H9 (cell line): ENCODE measurements around the gene EIF2D. TPM values are rescaled to one million over a fixed set of nuclear protein-coding genes. Genes with fewer than 3 reads are reported as not detected.

Source experiments
- DNase-seq: peaks from one replicate; pipeline ENCODE4 v3.0.0-alpha.2; 2017
- H2AFZ ChIP-seq: one replicate; pipeline ENCODE4 v1.6.1; 2013; ENCODE audit warnings: mild to moderate bottlenecking, low read length, control low read depth, moderate library complexity
- H2AK5ac ChIP-seq: 2 replicates; pipeline ENCODE4 v1.6.1; 2013; ENCODE audit warnings: low read length, control low read depth, mixed read lengths; ENCODE audit not compliant: insufficient read length
- H2BK120ac ChIP-seq: one replicate; pipeline ENCODE4 v1.6.1; 2013; ENCODE audit warnings: low read depth, mild to moderate bottlenecking, low read length, control low read depth, inconsistent platforms; ENCODE audit not compliant: poor library complexity, severe bottlenecking
- H2BK12ac ChIP-seq: 2 replicates; pipeline ENCODE4 v1.6.1; 2013; ENCODE audit warnings: low read length, control low read depth, mixed read lengths, low read depth; ENCODE audit not compliant: insufficient read length
- H2BK15ac ChIP-seq: 2 replicates; pipeline ENCODE4 v1.6.1; 2013; ENCODE audit warnings: low read depth, low read length, control low read depth
- H2BK20ac ChIP-seq: one replicate; pipeline ENCODE4 v1.6.1; 2013; ENCODE audit warnings: low read depth, mild to moderate bottlenecking, low read length, control low read depth, inconsistent platforms; ENCODE audit not compliant: poor library complexity, severe bottlenecking
- H2BK5ac ChIP-seq: 2 replicates; pipeline ENCODE4 v1.6.1; 2013; ENCODE audit warnings: low read length, control low read depth, mixed read lengths; ENCODE audit not compliant: insufficient read length
- H3K14ac ChIP-seq: 2 replicates; pipeline ENCODE4 v1.6.1; 2013; ENCODE audit warnings: low read length, control low read depth; ENCODE audit not compliant: insufficient read depth
- H3K18ac ChIP-seq: 2 replicates; pipeline ENCODE4 v1.6.1; 2013; ENCODE audit warnings: low read depth, mild to moderate bottlenecking, mixed read lengths, low read length, control low read depth; ENCODE audit not compliant: insufficient read length
- H3K23ac ChIP-seq: 2 replicates; pipeline ENCODE4 v1.6.1; 2013; ENCODE audit warnings: low read length, control low read depth, mixed read lengths, low read depth; ENCODE audit not compliant: insufficient read length
- H3K23me2 ChIP-seq: 2 replicates; pipeline ENCODE4 v1.6.1; 2013; ENCODE audit warnings: low read depth, mild to moderate bottlenecking, mixed read lengths, low read length, control low read depth; ENCODE audit not compliant: insufficient read length, poor library complexity, severe bottlenecking
- H3K27ac ChIP-seq: 2 replicates; pipeline ENCODE4 v1.5.1; 2013; ENCODE audit warnings: low read length, control low read depth, mixed read lengths, low read depth; ENCODE audit not compliant: insufficient read length
- H3K27me3 ChIP-seq: 2 replicates; pipeline ENCODE4 v1.6.1; 2013; ENCODE audit warnings: low read length, control low read depth, inconsistent platforms; ENCODE audit not compliant: insufficient read depth
- H3K4ac ChIP-seq: 2 replicates; pipeline ENCODE4 v1.6.1; 2013; ENCODE audit warnings: low read depth, mild to moderate bottlenecking, control low read depth, inconsistent platforms, low read length, moderate library complexity
- H3K4me1 ChIP-seq: 2 replicates; pipeline ENCODE4 v1.6.1; 2013; ENCODE audit warnings: low read length, control low read depth, inconsistent platforms; ENCODE audit not compliant: insufficient read depth
- H3K4me2 ChIP-seq: 2 replicates; pipeline ENCODE4 v1.6.1; 2013; ENCODE audit warnings: low read length, control low read depth, mixed read lengths; ENCODE audit not compliant: insufficient read length, insufficient read depth
- H3K56ac ChIP-seq: 2 replicates; pipeline ENCODE4 v1.6.1; 2013; ENCODE audit warnings: low read depth, mild to moderate bottlenecking, mixed read lengths, low read length, control low read depth; ENCODE audit not compliant: insufficient read length
- H3K79me1 ChIP-seq: 2 replicates; pipeline ENCODE4 v1.6.1; 2013; ENCODE audit warnings: low read depth, mild to moderate bottlenecking, moderate library complexity, low read length, control low read depth, inconsistent platforms; ENCODE audit not compliant: insufficient read depth, poor library complexity, severe bottlenecking
- H3K79me2 ChIP-seq: 2 replicates; pipeline ENCODE4 v1.6.1; 2013; ENCODE audit warnings: low read length, control low read depth, inconsistent platforms; ENCODE audit not compliant: insufficient read depth
- H3K9ac ChIP-seq: 2 replicates; pipeline ENCODE4 v1.6.1; 2013; ENCODE audit warnings: low read length, control low read depth, mixed read lengths; ENCODE audit not compliant: insufficient read length; ENCODE audit errors: extremely low read depth
- H3K9me3 ChIP-seq: one replicate; pipeline ENCODE4 v1.6.1; 2013; ENCODE audit warnings: low read depth, low read length, inconsistent platforms; ENCODE audit not compliant: control insufficient read depth
- H3T11ph ChIP-seq: one replicate; pipeline ENCODE4 v1.6.1; 2013; ENCODE audit warnings: mild to moderate bottlenecking, low read length, control low read depth, inconsistent platforms
- H4K20me1 ChIP-seq: one replicate; pipeline ENCODE4 v1.6.1; 2013; ENCODE audit not compliant: control insufficient read depth, insufficient read length, insufficient read depth
- H4K5ac ChIP-seq: 2 replicates; pipeline ENCODE4 v1.6.1; 2013; ENCODE audit warnings: low read depth, mild to moderate bottlenecking, mixed read lengths, low read length, control low read depth; ENCODE audit not compliant: insufficient read length
- H4K8ac ChIP-seq: replicated peaks from 2 replicates; pipeline ENCODE4 v1.6.1; 2013; ENCODE audit warnings: low read length, control low read depth, mixed read lengths, low read depth; ENCODE audit not compliant: insufficient read length
- H4K91ac ChIP-seq: 2 replicates; pipeline ENCODE4 v1.6.1; 2013; ENCODE audit warnings: low read depth, mild to moderate bottlenecking, moderate library complexity, mixed read lengths, low read length, control low read depth; ENCODE audit not compliant: insufficient read length
- H3K27ac Mint-ChIP-seq, 3 experiments: 2 replicates in 2 of 3; 3 replicates in 1 of 3; pipeline ENCODE4 v1.8.0; 2020 to 2021; ENCODE audit warnings: mixed read lengths in 3 of 3, mild to moderate bottlenecking in 1 of 3, moderate library complexity in 1 of 3
- H3K27me3 Mint-ChIP-seq: 2 replicates; pipeline ENCODE4 v1.8.0; 2021; ENCODE audit warnings: low read depth, mild to moderate bottlenecking, moderate library complexity, mixed read lengths
- H3K36me3 Mint-ChIP-seq, 3 experiments: 2 replicates in 2 of 3; 3 replicates in 1 of 3; pipeline ENCODE4 v1.8.0; 2020 to 2021; ENCODE audit warnings: low read depth in 3 of 3, mixed read lengths in 3 of 3; ENCODE audit not compliant: insufficient read depth in 1 of 3
- H3K4me1 Mint-ChIP-seq, 2 experiments: 2 replicates each; pipeline ENCODE4 v1.8.0; 2020; ENCODE audit warnings: mixed read lengths in 2 of 2
- H3K4me3 Mint-ChIP-seq, 2 experiments: 2 replicates in 1 of 2; 3 replicates in 1 of 2; pipeline ENCODE4 v1.8.0; 2020 to 2021; ENCODE audit warnings: mild to moderate bottlenecking in 2 of 2, mixed read lengths in 2 of 2, moderate library complexity in 1 of 2
- H3K9me3 Mint-ChIP-seq, 2 experiments: 2 replicates in 1 of 2; 3 replicates in 1 of 2; pipeline ENCODE4 v1.8.0; 2020; ENCODE audit warnings: mild to moderate bottlenecking in 2 of 2, mixed read lengths in 2 of 2, moderate library complexity in 1 of 2
- WGBS: extraction: QIAGEN DNeasy Blood & Tissue Kit; methylation state at CpG from one replicate; pipeline ENCODE4 v1.1.7; 2013; ENCODE audit warnings: missing lambda C conversion rate, low lambda C conversion rate, mixed read lengths; ENCODE audit not compliant: insufficient read length; ENCODE audit errors: extremely low coverage; 5-methylcytosine and 5-hydroxymethylcytosine counted together
- long read RNA-seq: library from polyadenylated mRNA; unstranded; transcript quantifications from one replicate; pipeline ENCODE4 v2.0.0, GENCODE V29; 2020
- total RNA-seq: library from RNA; stranded (reverse); gene quantifications from 2 replicates; pipeline ENCODE4 v1.2.1, GENCODE V29; 2021
- TF ChIP-seq, protein P1 (sequence below): fragments of 200-600 bp; sonication (generic); conservative IDR thresholded peaks from 3 replicates; pipeline ENCODE4 v1.8.0; 2021; ENCODE audit warnings: antibody characterized with exemption, mild to moderate bottlenecking

Gene EIF2D, protein sequence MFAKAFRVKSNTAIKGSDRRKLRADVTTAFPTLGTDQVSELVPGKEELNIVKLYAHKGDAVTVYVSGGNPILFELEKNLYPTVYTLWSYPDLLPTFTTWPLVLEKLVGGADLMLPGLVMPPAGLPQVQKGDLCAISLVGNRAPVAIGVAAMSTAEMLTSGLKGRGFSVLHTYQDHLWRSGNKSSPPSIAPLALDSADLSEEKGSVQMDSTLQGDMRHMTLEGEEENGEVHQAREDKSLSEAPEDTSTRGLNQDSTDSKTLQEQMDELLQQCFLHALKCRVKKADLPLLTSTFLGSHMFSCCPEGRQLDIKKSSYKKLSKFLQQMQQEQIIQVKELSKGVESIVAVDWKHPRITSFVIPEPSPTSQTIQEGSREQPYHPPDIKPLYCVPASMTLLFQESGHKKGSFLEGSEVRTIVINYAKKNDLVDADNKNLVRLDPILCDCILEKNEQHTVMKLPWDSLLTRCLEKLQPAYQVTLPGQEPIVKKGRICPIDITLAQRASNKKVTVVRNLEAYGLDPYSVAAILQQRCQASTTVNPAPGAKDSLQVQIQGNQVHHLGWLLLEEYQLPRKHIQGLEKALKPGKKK
- total RNA-seq = 32.7 and 35.8 TPM in 2 replicates
- long read RNA-seq, transcript EIF2D-201 (15 exons, 2,005 nt) = major isoform, 214 of 288 reads
- long read RNA-seq, partial matches to known transcripts = 16 of 288 reads
- long read RNA-seq, other reads (novel, unspliced or antisense) = 56 of 288 reads

DNA sequence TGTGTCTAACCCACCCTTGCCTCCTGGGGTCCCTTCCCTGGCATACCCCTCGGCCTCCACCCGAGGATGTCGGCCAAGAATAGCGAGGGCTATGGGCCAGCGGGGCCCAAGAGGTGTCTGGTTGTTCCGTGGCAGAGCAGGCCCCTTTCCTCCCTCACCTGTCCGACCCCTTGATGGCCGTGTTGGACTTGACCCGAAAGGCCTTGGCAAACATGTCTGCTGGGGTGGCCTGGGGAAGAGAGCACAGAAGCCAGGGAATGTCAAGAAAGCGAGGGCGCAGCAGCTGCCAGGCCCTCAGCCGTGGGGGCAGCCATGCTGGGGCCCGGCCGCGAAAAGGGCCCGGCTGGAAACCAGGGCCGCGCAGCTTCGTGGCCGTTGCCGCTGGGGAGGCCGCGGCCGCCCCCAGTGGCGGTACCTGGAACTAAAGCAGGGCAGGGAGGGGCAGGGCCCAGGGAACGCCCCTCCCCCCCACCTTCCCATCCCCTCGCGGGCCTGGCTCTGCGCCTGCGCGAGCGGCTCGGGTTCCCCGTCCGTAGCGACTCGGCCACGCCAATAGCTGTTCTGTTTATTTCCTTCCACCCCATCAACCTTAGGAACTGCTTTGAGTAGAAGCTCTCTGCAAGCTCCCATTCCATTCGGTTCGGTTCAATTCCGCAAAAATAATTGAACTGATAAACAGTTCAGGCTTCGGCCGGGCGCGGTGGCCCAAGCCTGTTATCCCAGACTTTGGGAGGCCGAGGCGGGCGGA, at the start of gene EIF2D:
TSS of gene EIF2D (minus strand) at position 337 of the 748 bp plus-strand sequence. CDS start at position 214, 123 bp downstream.
- peak within 1 kb of the TSS; percentile 95 for H3K14ac ChIP-seq
- H3K9me3 ChIP-seq = no peaks in the 10 kb centered on the region
- H2BK15ac ChIP-seq = peak within 1 kb of the TSS; percentile 16; the same call in 1 of the 2 replicates
- TF ChIP-seq, protein P1, sequence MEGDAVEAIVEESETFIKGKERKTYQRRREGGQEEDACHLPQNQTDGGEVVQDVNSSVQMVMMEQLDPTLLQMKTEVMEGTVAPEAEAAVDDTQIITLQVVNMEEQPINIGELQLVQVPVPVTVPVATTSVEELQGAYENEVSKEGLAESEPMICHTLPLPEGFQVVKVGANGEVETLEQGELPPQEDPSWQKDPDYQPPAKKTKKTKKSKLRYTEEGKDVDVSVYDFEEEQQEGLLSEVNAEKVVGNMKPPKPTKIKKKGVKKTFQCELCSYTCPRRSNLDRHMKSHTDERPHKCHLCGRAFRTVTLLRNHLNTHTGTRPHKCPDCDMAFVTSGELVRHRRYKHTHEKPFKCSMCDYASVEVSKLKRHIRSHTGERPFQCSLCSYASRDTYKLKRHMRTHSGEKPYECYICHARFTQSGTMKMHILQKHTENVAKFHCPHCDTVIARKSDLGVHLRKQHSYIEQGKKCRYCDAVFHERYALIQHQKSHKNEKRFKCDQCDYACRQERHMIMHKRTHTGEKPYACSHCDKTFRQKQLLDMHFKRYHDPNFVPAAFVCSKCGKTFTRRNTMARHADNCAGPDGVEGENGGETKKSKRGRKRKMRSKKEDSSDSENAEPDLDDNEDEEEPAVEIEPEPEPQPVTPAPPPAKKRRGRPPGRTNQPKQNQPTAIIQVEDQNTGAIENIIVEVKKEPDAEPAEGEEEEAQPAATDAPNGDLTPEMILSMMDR = peak; percentile 98
- Mint-ChIP-seq H3K36me3 (peaks cover 0 to 14% (median 13%) of the 10 kb centered on the region in 3 experiments), H3K9me3 (no peaks in the 10 kb centered on the region), H3K27ac (peak within 1 kb of the TSS; percentile 99), H3K4me1 (peaks cover 9 to 12% of the 10 kb centered on the region in 2 experiments), H3K4me3 (peak within 1 kb of the TSS; percentile 89 to 97), H3K27me3 (peaks cover 12% of the 10 kb centered on the region)
- H3K79me1 ChIP-seq = no peaks in the 10 kb centered on the region
- no peak within 1 kb of the TSS for H2AK5ac ChIP-seq
- WGBS = no CpG with 5 or more reads among the region's 48 CpGs
- peak within 1 kb of the TSS; percentile 17 for H2BK5ac ChIP-seq
- H3K4ac ChIP-seq = no peak within 1 kb of the TSS
- H2BK20ac ChIP-seq = no peak within 1 kb of the TSS
- no peak within 1 kb of the TSS for H3T11ph ChIP-seq
- H4K91ac ChIP-seq = no peak within 1 kb of the TSS
- DNase-seq = peak; percentile 95
- H2BK12ac ChIP-seq = no peak within 1 kb of the TSS
- H4K8ac ChIP-seq = no peak within 1 kb of the TSS
- peak within 1 kb of the TSS; percentile 68 for H3K4me2 ChIP-seq
- H3K4me1 ChIP-seq = no peaks in the 10 kb centered on the region
- H3K27ac ChIP-seq = peak within 1 kb of the TSS; percentile 70
- H2AFZ ChIP-seq = peak within 1 kb of the TSS; percentile 83
- no peak within 1 kb of the TSS for H3K23ac ChIP-seq
- no peak within 1 kb of the TSS for H3K56ac ChIP-seq
- H3K9ac ChIP-seq = peak within 1 kb of the TSS; percentile 96
- no peaks in the 10 kb centered on the region for H3K79me2 ChIP-seq
- H3K27me3 ChIP-seq = no peaks in the 10 kb centered on the region
- H3K23me2 ChIP-seq = peaks cover 7% of the 10 kb centered on the region
- no peaks in the 10 kb centered on the region for H4K20me1 ChIP-seq
- peak within 1 kb of the TSS; percentile 92 for H3K18ac ChIP-seq
- peak within 1 kb of the TSS; percentile 94 for H4K5ac ChIP-seq
- H2BK120ac ChIP-seq = no peak within 1 kb of the TSS
